Keratinocyte (primary cell): ENCODE data around the gene C16orf95.

Source experiments
- EZH2 ChIP-seq: IDR thresholded peaks from one replicate; pipeline ENCODE4 v1.6.1; 2012; ENCODE audit warnings: inconsistent platforms, mild to moderate bottlenecking, low read length, moderate library complexity
- TF ChIP-seq, protein P1 (sequence below), 3 experiments: IDR thresholded peaks in 1 of 3; conservative IDR thresholded peaks in 1 of 3; optimal IDR thresholded peaks in 1 of 3; 2 replicates in 2 of 3; 3 replicates in 1 of 3; pipeline versions ENCODE3 to v1.5.1; 2011; ENCODE audit warnings: low read length in 3 of 3, mild to moderate bottlenecking in 3 of 3, moderate library complexity in 2 of 3, control low read depth in 1 of 3, inconsistent platforms in 1 of 3; ENCODE audit not compliant: insufficient read depth in 2 of 3; ENCODE audit errors: extremely low read depth in 1 of 3

- TF ChIP-seq, protein P1, sequence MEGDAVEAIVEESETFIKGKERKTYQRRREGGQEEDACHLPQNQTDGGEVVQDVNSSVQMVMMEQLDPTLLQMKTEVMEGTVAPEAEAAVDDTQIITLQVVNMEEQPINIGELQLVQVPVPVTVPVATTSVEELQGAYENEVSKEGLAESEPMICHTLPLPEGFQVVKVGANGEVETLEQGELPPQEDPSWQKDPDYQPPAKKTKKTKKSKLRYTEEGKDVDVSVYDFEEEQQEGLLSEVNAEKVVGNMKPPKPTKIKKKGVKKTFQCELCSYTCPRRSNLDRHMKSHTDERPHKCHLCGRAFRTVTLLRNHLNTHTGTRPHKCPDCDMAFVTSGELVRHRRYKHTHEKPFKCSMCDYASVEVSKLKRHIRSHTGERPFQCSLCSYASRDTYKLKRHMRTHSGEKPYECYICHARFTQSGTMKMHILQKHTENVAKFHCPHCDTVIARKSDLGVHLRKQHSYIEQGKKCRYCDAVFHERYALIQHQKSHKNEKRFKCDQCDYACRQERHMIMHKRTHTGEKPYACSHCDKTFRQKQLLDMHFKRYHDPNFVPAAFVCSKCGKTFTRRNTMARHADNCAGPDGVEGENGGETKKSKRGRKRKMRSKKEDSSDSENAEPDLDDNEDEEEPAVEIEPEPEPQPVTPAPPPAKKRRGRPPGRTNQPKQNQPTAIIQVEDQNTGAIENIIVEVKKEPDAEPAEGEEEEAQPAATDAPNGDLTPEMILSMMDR (optimal IDR thresholded peaks at IDR 0.05 in 1 of 3, IDR thresholded peaks at IDR 0.05 in 1 of 3, conservative IDR thresholded peaks at IDR 0.05 in 1 of 3; ENCODE audit: extremely low read depth in 1 of 3, insufficient read depth in 2 of 3, low read length in 3 of 3) = no peak
- no peak for TF ChIP-seq EZH2
These were observed 49.6 kb downstream of the C16orf95 start for GRCh38 chr16:87267566-87267965.
